Activated T-cell treated with anti-CD3 and anti-CD28 coated beads for 4 hours (primary cell): ENCODE data around the gene TLCD3A.
"Not testable (repeated sequence)": the region's sequence is repeated elsewhere in the genome, so short reads cannot be mapped to it uniquely, and the experiment has no call there.

ENCODE experiments used
- DNase-seq: peaks from one replicate; pipeline ENCODE4 v3.0.0-alpha.2; 2020

The TLCD3A gene

DNA sequence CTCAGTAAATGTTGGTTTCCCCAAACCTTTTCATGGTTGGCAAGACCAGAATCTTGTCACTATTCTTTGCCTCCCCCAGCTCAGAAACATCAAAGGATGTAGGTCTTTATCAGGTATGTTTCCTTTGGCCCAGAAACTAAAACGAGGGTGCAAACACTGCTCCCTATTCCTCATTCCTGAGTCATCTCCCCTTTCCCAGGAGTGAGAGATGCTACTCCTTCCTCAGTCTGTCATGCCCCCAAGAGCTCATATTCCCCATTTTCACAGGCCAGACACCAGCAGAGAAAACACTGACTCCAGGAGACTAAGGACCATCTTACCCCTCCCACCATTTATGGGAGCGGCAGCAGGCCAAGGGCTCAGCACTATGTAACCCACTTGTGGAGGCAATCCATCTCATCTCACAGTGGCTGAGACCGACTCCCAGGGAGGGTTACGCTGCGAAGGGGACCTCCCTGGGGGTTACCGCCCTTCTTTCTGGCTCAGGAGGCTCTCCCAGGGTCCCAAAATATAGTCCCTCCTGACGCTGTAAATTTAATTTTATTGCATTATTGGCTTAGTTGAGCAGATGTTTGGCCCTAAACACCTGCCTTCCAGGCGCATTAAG, 18.1 kb downstream of the TLCD3A start:
- no peak for DNase-seq

DNA sequence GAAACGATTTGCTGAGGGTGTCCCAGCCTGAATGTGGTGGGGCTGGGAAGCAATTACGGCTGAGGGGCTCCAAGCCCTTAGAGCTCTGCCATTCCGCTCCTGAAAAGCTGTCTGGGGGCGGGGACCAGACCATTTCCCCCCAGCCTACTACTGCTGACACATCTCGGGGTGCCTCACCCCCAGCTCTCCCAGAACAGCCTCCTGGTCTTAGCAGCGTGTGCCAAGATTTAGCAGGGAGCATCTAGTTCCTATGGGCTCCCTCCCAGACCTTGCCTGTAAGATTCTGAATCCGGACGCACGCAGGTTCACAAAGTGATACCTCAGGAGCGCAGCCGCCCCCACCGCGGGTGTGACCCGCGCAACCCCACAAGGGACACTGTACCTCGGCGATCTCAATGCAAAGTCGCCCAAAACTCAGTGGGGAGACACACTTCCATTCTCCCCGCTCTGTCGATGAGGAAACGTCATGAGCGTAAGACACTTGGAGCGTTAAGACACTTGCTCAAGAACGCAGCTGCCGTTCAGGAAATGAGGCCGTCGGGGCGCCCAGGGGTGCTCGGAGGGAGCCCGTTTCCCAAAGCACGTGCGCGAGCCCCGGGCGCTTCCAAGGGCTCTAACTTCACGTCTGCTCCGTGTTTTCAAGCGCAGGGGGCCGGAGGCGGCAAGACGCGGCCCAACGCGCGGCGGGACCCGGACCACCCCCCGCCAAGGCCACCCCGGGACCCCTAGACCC, 19.0 kb downstream of the TLCD3A start:
- peak; percentile 44 for DNase-seq

DNA sequence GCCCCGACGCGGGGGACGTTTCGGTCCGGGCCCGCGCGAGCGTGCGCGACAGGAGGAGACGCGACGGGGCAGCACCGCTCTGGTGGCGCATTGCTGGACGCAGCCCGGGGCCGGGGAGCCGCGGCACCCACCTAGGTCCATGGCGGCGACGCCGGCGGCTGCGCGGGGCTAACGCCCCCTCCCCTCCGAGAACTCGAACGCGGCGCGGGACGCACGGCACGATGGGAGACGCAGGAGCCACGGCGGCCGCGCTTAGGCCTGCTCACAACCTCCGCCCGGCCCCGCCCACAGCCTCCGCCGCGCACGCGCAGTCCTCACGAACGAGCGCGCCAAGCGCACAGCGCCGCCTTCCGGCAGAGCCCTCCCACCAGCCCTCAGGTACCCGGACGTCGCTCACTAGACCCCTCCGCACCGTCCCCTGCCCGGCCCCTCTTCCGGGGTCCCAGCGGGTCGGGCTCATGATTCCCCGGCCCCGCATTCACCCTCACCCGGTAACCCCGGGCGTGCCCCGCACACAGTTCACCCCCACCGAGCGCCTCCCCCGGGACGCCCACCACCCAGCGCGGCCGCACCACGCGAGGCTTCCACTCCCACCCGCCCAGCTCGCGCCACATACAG, 19.7 kb downstream of the TLCD3A start, which contains the start of gene GEMIN4:
TSS of gene GEMIN4 (minus strand) at position 263 of the 618 bp plus-strand sequence. CDS start at position 141, 122 bp downstream.
- DNase-seq: peak; percentile 99

DNA sequence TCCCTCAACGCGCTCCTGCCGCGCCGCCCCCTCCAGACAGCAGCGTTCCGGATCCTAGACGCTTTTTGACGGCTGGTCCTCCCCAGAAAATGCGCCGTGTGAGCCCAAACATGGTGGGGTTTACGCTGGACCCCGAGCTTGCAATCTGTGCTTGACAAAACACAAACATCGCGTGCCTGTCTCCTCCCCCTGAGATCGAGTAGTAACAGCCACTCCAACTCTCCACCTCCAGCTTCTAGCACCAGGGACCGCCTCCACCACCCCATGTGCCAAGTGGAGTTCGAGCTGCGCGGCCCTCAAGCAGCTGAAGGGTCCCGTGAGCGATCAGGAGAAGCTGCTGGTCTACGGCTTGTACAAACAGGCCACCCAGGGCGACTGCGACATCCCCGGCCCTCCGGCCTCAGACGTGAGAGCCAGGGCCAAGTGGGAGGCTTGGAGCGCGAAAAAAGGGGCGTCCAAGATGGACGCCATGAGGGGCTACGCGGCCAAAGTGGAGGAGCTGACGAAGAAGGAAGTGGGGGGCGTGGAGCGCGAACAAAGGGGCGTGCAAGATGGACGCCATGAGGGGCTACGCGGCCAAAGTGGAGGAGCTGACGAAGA, 20.3 kb downstream of the TLCD3A start:
- DNase-seq: peak; percentile 37

DNA sequence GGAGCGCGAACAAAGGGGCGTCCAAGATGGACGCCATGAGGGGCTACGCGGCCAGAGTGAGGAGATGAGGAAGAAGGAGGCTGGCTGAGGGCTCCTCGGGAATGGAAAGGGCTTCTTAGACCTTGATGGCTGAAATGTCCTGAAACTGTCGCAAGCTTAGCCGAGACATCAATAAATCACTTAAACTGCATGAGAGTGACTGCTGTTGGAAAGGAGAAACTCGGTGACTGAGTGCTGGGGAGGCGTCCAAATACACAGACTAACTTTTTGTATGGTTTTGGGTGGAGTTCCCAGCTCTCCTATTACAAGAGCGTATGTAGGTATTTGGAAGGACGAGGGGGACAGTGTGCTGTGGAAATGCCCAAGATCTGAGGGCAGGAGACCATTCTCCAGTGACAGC, 21.0 kb downstream of the TLCD3A start:
- no peak for DNase-seq

DNA sequence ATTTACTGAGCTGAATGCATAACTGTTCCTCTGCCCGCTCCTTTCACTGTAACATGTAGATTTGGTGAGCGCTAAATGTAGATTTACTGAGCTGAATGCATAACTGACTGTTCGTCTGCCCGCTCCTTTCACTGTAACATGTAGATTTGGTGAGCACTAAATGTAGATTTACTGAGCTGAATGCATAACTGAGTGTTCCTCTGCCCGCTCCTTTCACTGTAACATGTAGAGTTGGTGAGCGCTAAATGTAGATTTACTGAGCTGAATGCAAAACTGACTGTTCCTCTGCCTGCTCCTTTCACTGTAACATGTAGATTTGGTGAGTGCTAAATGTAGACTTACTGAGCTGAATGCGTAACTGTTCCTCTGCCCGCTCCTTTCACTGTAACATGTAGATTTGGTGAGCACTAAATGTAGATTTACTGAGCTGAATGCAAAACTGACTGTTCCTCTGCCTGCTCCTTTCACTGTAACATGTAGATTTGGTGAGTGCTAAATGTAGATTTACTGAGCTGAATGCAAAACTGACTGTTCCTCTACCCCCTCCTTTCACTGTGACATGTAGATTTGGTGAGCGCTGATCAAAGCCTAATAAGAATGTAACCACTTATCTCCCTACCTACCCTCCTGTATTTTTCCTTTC, 23.0 kb downstream of the TLCD3A start:
- DNase-seq: not testable (repeated sequence)

DNA sequence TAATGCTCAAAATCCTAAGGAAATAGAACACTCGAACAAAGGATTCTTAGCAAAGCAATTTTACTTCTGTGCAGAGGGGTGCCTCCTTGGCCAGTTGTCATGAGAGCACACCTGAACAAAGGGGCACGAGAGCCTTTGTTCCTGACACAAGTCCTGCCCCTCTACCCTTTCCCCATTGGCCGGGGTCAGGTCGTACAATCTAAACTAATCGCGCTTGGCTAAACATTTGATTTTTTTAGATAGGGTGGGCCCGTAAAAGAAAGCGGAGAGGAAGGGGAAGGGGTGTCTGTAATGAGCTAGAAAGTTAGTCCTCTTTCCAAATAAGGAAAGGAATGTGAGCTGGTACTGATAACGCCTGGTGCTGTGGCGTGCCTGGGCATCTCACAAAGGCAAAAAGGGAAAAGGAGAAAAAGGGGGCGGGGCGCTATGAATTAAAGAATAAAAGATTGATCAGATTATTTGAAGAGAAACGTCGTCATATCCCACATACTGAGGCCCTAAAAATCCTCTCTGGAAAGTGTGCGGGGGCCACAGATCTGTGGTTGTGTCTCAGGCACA, 23.7 kb downstream of the TLCD3A start:
- DNase-seq: not testable (repeated sequence)

DNA sequence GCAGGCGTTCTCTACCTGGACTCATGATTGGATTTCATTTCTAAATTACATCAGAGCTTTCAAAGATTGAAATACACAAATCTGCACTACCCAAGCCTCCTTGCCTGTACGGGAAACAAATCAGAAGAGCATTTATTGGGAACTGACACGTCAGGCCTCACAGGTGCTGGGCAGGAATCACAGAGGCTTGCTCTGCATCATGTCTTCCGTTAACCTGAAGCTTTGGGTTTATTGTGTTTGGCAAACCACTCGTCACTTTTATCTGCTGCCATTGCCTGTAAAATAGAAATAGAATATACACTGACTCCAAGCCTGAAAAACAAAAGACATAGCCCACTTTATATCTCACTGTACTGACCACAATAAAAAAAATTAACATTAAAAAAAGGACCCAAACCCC, 27.6 kb downstream of the TLCD3A start:
- no peak for DNase-seq

DNA sequence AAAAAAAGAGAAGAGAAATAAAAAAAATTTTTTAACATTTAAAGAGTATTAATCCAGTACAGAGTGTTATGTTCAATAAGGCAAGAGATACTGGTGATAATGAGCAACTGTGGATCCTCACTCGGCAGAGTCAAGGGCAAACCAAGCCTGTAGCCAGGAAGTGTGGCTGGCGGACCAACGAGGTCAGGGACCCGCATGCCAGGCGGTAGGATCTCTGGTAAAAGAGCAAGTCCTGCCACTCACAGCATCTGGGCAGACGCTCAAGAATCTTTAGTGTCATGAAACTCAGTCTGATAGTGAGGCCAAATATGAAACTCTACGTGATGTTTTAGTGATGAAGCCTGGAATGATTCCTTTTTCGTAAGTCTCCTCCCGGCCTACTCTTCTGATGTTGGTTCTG, 28.0 kb downstream of the TLCD3A start:
- DNase-seq: no peak

DNA sequence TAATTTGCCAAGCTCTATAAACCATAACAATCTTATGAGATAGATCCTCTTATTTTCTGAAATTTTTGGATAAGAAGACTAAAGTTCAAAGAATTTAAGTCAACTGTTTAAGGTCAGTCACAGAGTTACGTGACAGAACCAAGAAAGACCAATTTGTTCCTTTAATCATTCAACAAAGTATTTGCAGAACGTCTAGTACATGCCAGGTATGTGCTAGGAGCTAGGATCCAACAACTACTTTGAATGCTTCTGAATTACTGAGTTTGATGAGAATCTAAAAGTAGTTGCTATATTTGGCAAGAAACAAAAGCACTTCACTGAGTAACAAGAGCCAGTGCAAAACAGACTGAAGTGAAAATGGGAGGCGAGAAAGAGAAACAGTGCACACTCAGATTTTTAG, 34.7 kb downstream of the TLCD3A start:
- DNase-seq: no peak

DNA sequence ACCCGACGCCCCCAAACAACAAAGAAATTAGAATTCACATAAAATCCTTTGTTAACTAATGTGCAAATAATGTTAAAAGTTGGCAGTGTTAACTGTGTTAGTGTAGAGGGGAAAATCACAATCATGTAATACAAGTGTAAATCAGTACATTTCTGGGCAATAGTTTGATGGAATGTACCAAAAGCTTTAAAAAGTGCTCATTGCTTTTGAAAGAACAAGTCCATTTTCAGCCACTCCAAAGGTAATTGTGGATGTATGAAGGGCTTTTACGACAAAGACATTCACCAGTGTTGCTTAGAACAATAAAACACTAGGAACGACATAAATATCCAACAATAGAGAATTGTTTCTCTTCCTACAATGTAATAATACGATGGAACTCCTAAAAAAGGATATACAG, 40.6 kb downstream of the TLCD3A start:
- no peak for DNase-seq

DNA sequence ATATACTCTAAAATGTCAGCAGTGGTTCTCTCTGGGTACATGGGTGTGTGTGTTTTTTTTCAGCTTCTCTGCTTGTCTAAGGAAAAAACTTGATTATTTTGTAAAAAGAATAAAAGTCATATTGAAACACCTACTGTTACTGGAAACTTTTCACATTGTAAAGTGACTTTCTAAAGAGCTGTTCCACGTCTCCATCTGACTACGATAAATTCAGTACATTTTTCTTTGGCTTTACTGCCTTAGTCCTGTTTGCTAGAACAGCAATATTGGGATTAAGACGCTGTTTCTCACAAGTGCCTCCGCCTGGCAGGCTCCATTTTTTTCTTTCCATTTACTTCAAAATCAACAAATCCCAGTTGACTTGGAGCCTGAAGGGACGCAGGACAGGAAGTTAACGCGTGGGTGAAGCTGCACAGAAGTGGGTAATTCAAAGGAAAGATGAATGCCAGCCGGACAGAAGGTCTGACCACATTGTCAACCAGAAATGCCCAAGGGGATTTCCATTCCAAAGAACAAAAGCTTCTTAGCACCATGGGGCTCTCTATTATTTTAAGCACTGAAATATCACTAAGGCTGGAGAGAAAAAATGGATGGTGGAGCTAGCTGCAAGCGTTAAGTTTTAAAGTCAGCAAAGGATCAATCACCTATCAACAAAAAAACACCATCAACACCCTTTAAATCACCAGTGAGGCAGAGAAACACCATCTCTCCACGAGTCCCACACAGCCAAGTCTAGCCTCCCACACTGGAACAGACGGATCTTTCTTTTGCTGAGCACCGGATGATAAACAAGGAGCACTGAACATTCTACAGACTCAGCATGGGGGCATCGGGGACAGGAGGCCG, 41.3 kb downstream of the TLCD3A start:
- no peak for DNase-seq

DNA sequence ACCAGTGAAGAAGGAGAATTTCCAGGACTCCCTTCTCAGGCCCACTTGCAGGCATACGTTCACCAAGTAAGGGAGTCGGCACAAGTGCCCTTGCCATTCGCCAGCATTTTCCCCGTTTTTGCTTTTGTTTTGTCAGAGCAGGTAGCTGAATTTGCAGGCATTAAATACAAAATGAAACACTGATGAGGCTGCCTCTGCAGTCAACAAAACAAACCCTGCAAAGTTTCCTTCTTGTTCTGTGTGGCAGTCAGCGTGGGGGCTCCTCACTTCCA, 41.9 kb downstream of the TLCD3A start:
- DNase-seq: no peak

DNA sequence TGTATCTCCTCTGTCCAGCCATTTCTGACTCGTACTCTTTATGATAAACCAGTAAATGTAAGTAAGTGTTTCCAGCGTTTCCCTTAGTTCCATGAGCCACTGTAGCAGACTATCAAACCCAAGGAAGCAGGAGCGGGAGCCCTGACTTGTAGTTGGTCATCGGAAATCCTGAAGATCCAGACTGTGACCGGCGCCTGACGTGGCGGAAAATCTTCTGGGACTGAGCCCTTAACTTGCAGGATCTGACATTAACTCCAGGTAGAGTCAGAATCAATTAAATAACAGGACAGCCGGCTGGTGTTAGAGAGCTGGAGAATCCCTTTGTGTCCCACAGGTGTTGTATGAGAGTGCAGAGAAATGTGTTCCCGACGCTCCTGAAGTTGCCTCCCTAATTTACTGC, 45.7 kb downstream of the TLCD3A start:
- DNase-seq: no peak

DNA sequence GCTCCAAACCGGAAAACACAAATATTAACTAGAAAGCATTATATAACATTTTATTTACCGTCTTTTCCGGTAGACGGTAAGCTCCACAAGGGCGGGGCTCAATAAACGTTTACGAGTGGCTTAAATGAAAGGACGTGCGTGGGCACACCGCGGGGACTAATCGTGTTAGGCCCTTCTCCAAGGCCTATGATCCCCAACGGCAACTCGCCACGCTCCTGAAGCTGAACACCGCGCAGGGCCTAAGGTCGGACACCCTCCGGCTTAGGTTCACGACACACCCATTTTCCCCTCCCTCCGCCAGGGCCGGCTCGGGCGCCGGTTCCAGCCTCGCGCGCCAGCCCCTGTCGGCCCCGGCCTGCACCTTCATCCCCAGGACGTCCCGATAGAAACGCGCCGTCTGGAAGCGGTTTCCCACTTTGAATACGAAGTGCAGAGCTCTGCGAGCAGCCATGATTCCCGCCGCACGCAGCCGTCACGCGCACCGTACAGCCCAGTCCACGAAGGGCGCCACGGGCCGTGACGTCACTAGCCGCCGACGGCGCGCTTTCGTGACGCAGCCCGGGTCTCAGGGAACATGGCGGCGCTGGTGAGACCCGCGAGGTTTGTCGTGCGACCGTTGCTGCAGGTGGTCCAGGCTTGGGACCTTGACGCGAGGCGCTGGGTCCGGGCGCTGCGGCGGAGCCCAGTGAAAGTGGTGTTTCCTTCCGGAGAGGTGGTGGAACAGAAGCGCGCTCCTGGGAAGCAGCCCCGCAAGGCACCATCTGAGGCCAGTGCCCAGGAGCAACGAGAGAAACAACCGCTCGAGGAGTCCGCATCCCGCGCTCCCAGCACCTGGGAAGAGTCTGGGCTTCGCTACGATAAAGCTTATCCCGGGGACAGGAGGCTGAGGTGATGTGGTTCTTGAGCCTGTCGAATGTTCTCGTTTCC, 49.7 kb downstream of the TLCD3A start, which contains the start of the genes GLOD4 and MRM3:
TSS of gene GLOD4 (minus strand) at position 476 of the 927 bp plus-strand sequence. CDS start at position 451, 25 bp downstream.
TSS of gene MRM3 (plus strand) at position 549 of the 927 bp plus-strand sequence. CDS start at position 575, 26 bp downstream.
- peak; percentile 97 for DNase-seq

DNA sequence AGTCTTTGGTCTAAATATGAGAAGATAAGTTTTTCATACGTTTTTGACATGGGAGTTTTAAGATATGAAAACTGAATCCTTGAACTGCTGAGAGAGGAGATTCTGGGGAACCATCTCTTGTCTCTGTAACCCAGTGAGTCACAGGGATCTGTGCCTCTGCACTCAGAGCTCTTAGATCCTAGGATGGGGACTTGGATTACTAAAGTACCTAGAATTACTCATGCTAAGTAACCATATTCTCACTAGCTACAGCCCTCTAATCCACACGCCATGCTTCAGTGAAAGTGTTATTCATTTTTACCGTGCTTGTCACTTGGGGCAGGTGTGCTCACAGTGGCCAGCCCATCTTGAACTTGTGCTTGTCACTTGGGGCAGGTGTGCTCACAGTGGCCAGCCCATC, 51.7 kb downstream of the TLCD3A start:
- DNase-seq: no peak

DNA sequence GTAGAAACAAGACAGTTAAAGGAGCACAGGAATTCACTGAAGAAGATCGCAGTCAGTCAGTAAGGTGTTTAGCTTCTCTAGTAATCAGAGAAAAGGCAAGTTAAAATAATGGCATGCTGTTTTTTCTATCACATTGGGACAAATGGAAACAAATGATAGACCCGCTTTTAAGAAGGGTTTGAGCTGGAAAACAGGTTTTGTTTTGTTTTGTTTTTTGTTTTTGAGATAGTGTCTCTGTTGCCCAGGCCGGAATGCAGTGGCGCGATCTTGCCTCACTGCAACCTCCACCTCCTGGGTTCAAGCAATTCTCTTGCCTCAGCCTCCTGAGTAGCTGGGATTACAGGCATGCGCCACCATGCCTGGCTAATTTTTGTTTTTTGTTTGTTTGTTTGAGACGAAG, 53.5 kb downstream of the TLCD3A start:
- not testable (repeated sequence) for DNase-seq

DNA sequence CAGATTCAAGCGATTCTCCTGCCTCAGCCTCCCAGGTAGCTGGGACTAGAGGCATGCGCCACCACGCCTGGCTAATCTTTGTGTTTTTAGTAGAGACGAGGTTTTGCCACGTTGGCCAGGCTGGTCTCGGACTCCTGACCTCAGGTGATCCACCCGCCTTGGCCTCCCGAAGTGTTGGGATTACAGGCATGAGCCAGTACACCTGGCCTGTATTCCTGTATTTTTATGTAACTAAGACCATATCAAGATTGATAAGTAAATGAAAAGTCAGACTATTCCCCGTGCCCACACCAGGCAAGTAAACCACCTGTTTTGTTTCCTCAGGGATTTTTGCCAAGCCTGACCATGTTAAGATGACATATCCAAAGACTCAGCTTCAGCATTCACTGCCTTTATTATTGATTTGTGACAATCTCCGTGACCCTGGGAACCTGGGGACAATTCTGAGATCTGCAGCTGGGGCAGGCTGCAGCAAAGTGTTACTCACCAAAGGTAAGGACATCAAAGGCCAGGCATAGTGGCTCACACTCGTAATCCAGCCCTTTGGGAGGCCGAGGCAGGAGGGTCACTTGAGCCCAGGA, 55.3 kb downstream of the TLCD3A start:
- DNase-seq: no peak

DNA sequence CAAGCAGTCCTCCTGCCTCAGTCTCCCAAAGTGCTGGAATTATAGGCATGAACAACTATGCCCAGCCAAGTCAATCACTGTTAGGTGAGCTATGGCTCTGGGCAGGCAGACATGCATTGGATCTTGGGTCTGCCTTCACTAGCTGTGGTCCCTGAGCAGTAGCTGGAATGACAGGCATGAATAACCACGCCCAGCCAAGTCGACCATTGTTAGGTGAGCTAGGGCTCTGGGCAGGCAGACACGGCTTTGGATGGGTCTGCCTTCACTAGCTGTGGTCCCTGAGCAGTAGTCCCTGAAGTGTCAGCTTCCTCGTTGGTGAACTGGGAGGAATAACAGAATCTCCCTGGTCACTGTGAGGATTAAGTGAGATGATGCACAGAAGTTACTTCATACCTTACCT, 56.2 kb downstream of the TLCD3A start:
- DNase-seq: no peak

DNA sequence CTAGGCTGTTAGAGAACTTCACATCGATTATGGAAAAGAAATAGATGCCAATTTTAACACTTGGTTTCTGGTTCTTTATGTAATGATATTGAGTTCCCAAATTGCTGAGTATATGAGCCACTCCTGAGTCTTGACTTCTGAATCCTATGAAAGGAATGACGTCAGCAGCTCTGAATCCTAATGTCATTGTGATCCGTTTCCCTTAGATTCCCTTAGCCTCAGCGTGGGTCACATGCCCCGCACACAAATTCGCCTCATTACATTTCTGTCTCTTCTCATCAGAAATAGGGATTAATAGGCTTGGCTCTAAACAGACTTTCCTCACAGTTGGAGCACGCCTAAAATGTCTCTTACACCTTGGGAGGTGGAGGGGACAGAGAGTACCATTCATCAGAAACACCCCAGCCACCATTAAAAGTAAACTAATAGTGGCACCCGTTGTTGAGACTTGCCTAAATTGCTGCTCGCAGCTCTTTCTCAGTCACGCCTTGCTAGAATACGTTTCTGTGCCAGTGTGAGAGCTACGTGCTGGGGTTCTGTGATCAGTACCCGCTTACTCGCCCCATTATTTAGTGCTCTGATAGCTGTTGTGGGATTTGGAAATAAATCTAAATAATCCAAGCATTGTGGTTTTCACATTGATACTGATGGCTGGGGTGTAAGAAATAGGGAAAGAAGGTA, 56.9 kb downstream of the TLCD3A start:
- no peak for DNase-seq
